ENCODE data around the gene DENND1A.
A peak's percentile ranks its signal among the peaks of the same experiment; 100 is the strongest.

Gene DENND1A

GRCh38 chr9:123604861-123605260 is 325.1 kb downstream of the DENND1A start:
- no peak for DNase-seq

GRCh38 chr9:123601828-123602227 is 328.1 kb downstream of the DENND1A start:
- no peak for DNase-seq

- DNase-seq = no peak
These were observed 330.1 kb downstream of the DENND1A start for GRCh38 chr9:123599781-123600180.

GRCh38 chr9:123597876-123598556 is 331.9 kb downstream of the DENND1A start:
- DNase-seq = no peak

- no peak for DNase-seq
These were observed 332.9 kb downstream of the DENND1A start for GRCh38 chr9:123597048-123597447.

- no peak for DNase-seq
These were observed 338.6 kb downstream of the DENND1A start for GRCh38 chr9:123591283-123591682.

GRCh38 chr9:123590499-123590898 is 339.4 kb downstream of the DENND1A start:
- no peak for DNase-seq

GRCh38 chr9:123589361-123590239 is 340.3 kb downstream of the DENND1A start:
- DNase-seq = no peak

GRCh38 chr9:123586275-123586674 is 343.7 kb downstream of the DENND1A start:
- DNase-seq = no peak

- no peak for DNase-seq
These were observed 345.4 kb downstream of the DENND1A start for GRCh38 chr9:123584202-123585176.

GRCh38 chr9:123583646-123584045 is 346.3 kb downstream of the DENND1A start:
- no peak for DNase-seq

GRCh38 chr9:123571240-123571639 is 358.7 kb downstream of the DENND1A start:
- no peak for DNase-seq

- DNase-seq = no peak
These were observed 360.9 kb downstream of the DENND1A start for GRCh38 chr9:123568691-123569688.

- no peak for DNase-seq
These were observed 362.9 kb downstream of the DENND1A start for GRCh38 chr9:123567013-123567412.

GRCh38 chr9:123564652-123565051 is 365.3 kb downstream of the DENND1A start:
- DNase-seq = no peak

GRCh38 chr9:123562844-123563346 is 367.0 kb downstream of the DENND1A start:
- DNase-seq = peak; percentile 60 to 62

- DNase-seq = no peak
These were observed 368.9 kb downstream of the DENND1A start for GRCh38 chr9:123561046-123561445.

GRCh38 chr9:123556464-123557435 is 373.2 kb downstream of the DENND1A start:
- peak; percentile 7 to 15 for DNase-seq

- DNase-seq = no peak
These were observed 374.3 kb downstream of the DENND1A start for GRCh38 chr9:123555646-123556045.

GRCh38 chr9:123552530-123552929 is 377.4 kb downstream of the DENND1A start:
- no peak for DNase-seq

Measured in Kasumi-1 (cell line).